ENCODE data around the gene SHISA6.

Gene SHISA6

DNA sequence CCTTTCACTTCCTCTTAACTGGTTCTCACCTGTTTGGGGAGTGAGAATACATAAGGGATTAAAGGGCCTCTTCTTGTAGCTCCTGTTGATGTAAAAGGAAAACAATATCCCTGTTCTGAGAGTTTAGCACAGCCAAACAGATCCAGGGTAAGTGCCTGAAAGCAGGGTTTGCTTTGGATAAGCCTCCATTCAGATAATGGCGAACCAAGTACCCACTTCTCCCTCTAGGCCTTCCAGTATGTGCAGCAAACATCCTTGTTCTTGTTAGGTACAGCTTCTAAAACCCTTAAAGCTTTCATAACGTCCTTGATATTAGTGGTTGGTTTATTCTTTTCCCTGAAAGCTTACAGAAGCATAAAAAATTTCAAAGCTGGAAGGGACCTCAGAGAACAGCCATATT, 226.6 kb downstream of the SHISA6 start:
- no peak for DNase-seq

DNA sequence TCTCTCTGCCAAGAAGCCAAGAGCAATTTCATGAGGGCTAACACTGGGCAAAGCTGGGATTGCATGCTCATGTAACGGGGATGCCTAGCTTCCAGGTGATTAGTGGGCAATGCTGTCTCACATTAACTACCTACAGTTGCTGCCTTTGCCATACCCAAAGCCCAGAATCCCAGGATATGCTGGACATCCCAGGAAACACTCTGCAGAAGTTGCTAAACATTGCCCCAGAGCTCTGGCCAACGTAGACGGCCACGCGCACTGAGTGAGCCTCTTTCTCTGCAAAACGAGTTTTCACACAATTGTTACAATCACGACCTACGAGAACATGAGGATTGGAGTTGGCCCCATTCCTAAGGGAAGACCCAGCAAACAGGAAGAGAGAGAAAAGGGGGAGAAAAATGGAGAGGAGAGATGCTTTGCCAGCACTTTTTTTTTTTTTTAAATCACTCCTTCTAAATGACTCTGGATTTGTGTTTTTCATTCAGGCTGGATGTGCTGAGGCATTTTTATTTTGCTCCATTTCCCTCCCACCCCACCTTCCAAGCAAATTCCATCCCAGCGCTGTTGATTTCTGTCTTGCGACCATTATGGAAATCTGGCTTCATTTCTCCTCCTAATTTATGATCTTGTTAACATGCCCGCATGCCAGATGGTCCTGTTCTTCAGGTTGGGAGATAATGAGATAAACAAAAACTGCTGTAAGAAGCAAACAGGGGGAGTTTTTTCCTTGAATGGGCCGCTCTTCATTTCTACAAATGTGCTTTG, 244.5 kb downstream of the SHISA6 start:
- DNase-seq, result no peak

DNA sequence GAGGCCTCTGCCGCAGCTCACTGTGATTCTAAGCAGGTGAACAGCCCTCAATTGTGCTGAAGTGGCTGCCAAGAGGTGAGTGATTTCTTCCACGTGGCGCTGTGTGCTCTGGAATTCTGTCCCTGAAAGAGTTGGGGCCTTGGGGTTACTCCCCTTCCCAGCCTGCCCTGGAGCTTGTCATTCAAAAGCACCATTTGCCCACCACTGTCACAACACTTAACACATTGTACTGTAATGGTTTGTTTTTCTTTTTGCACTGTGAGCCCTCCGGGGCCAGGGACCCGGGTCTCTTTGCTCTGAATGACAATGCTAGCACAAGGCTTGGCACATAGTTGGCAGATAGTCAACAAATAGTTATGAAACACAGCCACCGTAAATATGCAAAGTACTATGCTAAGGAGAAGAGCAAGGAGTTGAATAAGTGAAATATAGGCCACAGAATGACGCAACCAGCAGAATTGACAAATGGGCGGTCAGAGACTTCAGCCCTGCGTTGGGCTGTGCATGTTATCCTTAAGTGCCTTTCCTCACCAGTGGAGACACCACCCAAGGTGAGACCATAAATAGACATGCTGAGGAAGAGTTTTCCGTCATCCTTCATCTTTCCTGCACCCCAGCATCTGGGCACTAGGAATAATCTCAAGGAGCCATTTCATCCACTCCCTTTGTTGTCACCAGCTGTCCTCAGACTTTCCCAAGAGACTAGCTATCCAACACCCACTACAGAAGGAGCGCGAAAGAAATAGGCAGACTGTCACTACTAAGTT, 245.3 kb downstream of the SHISA6 start:
- no peak for DNase-seq

DNA sequence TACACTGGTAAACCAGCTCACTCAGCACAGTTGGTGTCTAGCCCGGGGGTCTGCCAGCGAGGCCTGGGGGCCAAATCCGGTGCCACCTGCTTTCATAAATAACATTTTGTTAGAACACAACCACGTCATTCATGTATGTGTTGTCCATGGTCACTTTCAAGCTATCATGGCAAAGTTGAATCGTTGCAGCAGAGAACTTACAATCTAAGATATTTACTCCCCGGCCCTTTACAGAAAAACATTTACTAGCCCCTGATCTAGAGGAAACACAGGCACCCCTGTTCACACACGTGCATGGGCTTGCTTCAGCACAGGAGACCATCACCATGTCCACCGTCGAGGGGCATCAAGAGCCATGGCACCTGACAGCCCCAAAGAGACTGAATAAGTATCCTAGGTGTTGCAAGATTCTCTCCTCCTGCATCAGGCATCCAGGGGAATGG, 245.9 kb downstream of the SHISA6 start:
- no peak for DNase-seq

DNA sequence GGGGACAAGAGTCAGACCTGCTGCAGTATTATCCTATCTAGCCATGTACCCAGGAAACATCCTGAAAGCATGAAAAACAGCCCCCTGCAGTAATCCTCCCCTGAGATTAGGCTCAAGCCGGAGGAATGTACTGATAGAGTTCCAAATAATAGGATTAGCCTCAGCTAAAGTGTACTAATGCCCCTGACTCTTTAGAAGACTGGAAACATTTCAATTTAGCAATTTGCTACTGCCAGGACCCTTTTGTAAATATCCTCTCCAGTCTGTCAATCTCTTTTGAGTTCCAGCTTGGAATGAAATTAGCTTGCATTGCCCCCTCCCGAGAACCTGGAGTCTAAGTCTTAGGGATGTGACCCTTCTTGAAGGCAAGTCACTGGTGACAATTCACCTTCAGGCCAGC, 246.5 kb downstream of the SHISA6 start:
- no peak for DNase-seq

DNA sequence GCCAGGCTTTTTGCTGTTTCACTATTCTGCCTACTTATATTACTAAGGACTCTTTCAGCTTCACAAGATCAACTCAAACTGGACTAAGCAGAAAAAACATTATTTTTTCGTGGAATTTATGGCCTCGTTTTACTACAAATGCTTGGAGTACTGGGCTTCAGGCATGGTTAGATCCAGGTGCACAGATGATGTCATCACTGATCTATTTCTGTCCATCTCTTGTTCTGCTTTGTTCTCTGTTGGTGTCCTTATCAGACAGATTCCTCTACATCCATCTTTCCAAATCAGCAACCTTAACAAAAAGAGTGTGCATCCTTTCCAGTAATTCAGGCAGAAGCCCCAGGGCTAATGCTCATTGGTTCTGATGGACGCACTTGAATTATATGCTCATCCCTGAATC, 247.4 kb downstream of the SHISA6 start:
- no peak for DNase-seq

DNA sequence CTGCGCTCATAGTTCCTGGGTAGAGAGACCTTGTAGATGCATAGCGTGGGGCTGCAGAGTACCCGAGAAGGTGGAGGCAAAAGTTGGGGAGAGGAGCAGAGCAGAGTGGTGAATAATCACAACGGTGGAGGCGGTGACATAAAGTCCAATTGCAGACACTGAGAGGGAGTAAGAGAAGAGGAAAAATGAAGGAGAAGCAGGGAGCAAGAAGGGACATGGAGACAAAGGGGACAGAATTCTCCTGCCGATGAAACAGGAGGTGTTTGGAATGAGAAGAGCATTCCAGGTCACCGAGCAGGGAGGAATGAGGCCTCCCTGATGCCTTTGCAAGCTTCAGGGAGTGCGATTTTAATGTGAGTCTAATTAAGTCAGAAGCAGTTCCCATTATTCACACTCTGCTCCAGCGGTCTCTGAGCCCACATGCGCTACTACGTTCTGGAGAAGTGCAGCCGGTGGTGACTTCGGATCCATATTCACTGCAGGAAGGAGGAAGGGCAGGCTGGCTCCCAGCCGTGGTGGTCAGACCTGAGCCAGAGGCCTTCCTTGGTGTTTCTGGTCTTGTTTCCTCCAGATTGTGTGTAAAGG, 249.2 kb downstream of the SHISA6 start:
- DNase-seq, result no peak

DNA sequence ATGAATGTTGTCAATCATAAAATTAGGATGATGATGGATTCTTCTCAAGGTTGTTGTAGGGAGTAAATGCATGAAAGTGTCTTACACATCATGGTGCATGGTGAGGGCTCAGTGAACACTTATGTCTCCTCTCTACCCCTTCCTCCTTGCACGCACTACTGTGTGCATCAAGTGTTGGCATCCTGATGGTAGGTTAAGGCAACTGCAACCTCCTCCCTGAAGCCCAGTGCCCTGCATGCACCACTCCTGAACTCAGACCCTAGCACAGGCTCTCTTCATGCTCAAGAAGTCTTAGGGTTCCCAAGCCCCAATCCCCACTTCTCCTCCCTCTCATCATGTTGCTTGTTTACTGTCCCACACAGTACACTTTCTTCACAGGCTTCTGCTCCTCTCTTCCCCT, 251.5 kb downstream of the SHISA6 start:
- no peak for DNase-seq

DNA sequence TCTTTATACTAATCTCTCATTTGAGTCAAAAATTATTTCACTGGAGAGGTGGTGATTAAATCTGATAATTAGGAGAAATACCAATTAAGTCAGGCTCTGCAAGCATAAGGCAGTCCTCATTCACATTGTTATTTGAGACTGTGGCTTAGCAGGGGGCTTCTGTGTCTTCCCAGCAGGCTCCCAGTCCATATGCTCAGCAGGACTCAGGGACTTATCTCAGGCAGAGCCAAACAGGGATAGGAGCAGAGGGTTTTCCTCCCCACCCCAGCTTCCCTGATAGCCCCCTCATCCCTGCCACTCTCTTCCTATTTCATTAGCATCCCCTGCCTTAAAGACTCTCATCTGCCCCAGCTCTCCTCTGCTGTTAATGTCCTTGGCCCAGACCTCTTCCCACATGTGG, 252.9 kb downstream of the SHISA6 start:
- DNase-seq, result no peak

DNA sequence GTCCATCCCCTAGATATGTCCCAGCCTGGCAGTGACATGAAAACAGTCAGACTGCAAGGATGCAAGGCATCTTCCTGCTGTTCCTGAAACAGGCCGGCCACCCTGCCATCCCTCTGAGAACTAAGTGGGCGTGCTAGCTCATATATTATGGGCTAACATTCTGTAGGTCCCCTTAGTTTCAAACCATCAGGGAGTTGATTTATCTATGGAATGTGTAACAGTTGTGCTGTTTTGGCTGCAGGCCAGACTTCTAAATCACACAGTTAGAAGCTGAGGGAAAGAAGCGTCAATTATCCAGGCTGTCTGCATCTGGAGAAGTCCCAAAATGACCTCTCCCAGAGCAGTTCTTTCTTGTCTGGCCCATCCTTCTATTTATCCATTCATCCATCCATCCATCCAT, 254.6 kb downstream of the SHISA6 start:
- no peak for DNase-seq

DNA sequence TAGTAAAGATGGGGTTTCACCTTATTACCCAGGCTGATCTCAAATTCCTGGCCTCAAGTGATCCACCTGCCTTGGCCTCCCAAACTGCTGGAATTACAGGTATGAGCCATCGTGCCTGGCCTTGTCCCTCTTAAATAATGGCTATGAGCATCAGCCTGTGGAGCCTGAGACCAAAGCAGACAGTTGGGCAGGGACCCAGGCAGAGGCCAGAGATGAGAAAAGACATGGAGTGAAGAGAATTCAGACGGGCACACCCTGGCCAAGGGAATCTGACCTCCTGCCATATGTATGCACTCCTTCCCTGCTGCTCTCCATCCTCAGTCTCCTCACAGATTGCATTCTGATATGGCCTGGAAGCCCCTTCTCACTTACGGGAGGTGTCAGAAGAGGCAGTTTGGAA, 258.9 kb downstream of the SHISA6 start:
- DNase-seq, result no peak

DNA sequence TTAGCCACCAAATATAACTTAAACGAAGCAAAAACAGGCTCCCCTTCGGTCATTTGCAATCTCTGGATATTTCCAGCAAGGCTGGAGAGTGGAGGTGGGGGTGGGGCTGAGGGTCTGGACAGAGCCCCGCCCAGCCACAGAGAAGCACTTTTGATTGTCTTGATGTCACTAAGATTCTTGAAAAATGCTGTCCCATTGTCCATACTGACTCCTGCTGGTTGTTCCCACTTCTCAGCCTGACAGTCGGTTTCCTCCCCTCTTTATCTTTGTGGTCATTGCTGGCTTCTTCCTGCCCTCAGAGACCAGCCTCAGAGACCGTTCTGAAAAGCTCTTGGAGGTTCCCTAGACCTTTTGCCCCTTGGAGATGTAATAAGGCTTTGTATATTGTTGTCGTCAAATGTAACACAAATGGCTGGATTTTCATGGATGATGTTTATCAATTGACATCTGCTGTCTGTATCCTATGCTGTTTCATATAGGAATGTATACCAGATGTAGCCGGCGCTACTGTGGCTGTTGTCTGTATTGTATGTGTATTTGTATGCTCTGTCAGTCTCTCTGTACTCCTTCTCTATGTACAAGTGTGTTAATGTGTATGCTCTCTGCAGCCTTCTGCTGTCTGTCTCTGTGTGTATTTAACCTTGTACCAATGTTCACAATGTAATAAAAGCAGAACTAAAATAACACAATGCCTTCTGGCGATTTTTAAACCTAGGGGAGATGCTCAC, 262.5 kb downstream of the SHISA6 start:
- DNase-seq, result no peak

DNA sequence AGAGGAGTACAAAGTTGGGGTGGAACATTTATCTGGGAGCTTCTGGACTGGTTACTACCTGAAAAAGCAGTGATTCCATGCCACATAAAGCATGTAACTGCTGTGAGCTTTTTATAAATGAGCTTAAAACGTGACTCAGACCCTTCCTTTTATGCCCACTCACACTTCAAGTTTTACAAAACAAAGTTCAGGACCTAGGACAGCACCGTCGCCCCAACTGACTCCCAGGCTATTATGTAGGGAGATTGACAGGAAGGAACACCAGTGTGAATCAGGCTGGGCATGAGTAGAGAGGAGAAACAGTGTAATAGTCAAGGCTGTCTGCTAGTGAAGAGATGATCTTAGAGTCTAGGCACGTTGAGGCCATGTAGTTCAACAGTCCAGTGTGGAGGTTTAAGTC, 265.6 kb downstream of the SHISA6 start:
- peak; percentile 9 for DNase-seq

DNA sequence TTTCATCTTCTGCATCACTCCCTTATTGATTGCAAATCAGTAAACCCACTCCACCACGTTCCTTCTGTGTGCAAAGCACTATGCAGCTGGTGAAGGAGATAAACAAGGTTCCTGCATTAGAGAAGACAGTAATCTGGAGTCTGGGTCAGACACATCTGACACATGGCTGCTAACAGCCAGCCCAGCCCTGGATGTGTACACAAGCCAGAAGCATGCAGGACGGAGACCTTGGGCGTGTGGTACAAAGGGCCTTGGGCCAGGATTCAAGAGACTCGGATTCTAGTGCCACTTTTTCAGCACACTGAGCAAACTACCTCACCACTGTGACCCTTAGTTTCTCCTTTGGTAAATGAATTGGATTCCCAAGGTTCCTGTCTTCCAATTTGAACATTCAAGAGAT, 270.7 kb downstream of the SHISA6 start:
- no peak for DNase-seq

DNA sequence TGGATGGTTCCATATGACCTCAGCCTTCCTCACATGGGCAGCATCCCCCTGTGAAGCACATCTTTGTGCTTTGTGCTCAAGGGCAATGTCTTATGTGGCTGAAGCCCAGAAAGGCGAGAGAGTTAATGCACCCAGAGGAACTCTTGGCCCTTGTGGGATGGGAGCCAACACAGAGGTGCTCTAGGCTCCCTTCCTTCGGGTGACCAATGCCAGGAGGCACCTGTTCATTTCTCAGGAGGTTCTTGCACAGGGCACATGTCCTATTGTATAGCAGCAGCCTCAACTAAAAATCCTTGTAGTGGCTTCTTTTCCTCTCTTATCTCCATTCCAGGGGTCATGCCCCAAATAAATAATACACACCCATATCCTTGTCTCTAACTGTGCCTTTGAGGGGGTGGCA, 273.6 kb downstream of the SHISA6 start:
- no peak for DNase-seq

DNA sequence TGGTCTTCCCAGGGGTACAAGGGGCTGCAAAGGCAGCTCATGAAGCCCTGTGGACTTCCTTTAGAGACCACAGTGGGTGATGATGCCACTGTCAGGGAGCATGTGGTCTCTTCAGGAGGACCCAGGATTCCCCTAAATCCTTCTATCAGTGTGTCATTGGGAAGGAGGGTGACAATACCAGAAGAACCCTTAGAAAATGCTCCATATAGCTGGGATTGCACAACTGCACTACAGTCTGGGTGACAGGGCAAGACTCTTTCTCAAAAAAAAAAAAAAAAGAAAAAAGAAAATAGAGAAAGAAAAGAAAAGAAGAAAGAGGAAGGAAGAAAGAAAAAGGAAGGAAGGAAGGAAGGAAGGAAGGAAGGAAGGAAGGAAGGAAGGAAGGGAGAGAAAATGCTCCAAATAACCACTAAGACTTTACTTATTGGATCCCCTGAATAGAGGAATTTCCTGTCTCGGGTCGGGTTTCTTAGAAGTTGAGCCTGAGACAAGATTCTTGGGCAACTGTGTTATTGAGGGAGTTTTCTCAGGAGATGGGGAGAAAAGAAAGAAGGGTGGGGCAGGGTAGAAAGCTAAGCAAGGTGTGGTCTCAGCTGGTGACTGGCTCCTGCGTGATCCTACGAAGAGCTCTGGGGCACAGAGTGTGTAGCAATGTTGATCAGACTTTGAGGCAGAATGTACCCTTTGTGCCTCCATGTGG, 274.1 kb downstream of the SHISA6 start:
- DNase-seq, result no peak

DNA sequence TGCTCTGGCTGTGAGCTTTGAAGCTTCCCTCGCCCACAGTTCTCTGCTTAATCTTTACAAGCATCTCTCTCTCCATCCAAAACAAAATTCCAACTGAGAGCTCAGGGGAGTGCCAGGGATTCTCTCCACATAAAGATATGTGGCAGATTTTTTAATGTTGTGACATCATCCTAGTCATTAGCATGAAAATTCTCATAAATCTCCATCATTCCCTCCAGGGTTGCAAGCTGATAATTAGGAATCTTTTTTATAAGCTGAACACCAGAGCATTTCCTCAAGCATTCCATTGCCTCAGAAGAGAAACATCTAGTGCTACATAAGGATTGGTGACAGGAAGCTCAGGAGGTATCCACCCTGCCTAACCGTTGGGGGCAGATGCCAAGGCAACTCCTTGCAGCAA, 274.9 kb downstream of the SHISA6 start:
- no peak for DNase-seq

DNA sequence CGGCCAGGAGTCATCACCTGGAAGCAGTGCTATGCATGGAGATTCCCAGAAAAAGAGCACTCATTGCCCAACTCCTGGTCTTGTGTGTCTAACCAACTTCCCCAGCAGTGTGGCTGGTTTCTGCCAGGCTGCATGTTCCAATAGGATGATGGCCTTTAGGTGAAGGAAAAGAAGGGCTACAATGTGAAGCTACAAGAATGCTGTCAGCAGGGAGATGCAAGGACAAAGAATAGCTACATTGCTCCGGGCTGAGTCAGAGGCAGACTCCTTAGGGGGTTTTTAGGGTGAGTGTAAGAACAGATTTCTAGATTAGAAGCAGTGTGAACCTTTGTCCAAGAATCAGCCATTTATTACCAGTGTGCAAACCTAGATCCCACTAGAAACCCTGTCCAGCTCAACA, 294.2 kb downstream of the SHISA6 start:
- no peak for DNase-seq

DNA sequence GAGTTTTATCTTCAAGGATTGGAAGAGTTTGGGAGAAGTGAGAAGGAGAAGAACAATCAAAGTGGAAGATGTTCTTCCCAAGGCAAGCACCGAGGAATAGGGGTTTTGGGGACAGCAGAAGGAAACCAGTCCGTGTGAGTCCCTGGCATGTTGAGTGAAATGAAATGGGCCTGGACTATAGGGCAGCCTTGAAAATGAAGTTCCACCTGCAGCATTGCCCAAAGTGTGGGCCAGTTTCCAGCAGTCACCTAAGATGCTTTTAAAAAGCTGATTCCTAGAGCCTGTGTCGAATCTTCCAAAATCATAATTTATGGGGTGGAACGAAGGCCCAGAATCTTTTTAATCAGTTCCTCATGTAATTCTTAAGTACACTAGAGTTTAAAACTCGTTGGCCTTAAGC, 297.4 kb downstream of the SHISA6 start:
- no peak for DNase-seq

DNA sequence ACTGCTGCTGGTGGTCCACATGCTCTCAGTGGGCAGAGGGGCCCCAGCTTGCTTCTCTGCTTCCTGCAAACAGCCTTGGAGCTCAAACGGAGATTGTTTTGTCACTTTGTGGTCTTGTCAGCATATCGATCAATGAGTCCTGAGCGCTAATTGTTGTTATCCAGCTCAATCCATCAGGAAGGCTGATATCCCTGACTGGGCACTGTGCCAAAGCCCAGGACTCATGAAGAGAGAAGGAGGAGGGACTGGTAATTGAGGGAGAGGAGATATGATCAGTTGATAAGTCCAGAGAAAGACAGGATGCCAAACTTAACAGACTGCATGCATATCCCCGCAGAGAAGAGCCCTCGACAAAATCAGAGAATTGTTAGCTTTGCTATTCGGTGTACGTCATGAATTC, 298.6 kb downstream of the SHISA6 start:
- DNase-seq, result no peak

DNA sequence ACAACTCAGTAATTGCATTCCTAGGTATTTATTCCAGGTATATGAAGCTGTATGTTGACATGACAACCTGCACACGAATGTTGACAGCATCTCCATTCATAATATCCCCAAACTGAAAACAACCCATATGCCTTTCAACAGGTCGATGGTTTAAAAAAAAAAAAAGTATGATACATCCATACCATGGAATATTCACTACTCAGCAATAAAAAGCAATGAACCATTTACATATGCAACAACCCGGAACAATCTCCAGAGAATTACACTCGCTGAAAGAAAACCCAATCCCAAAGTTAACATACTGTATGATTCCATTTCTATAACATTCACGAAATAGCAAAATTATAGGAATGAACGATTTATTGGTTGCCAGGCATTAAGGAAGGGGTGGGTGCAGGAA, 304.0 kb downstream of the SHISA6 start:
- no peak for DNase-seq

DNA sequence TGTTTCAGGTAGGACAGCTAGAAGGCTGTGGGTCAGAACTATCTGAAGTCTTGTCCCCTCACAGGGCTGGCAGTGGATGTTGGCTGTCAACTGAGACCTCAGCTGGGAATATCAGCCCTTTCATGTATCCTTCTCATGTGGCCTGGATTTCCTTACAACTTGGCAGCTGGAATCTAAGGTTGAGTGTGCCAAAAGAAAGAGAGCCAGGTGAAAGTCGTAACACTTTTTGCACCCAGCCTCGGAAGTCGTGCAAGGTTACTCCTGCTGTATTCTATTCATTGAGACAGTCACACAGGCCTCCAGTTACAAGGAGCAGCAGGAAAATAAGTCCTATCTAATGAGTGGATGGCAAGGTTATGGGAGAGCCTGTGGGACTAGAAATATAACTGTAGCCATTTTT, 304.7 kb downstream of the SHISA6 start:
- no peak for DNase-seq

DNA sequence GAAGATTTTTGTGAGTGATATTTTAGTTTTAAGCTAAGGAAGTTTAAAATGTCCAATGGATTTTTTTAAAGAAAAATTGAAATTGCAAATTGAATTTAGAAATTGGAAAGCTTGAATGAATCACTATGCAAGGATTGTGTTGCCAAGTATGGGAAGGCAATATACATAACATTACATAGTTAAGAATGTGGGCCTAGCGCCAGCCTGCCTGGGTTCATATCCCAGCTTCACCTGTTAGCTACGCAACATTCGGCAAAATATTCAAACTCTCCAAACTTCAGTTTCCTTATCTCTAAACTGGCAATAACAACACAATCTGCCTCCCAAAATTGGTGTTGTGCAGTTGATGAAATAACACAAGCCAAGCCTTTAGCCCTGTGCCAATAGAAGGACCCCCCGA, 306.8 kb downstream of the SHISA6 start:
- no peak for DNase-seq
